Esophagus (tissue), 2 donors: ENCODE data around the gene NEMP2. TPM values are rescaled to one million over a fixed set of nuclear protein-coding genes. Genes with fewer than 3 reads are reported as not detected.
A peak's percentile ranks its signal among the peaks of the same experiment; 100 is the strongest.
"Not testable (repeated sequence)": the region's sequence is repeated elsewhere in the genome, so short reads cannot be mapped to it uniquely, and the experiment has no call there.

Experiments
- H3K27ac ChIP-seq, 2 donors: one replicate each; pipeline ENCODE4 v1.5.1; 2013; ENCODE audit warnings: low read depth in 2 of 2, mild to moderate bottlenecking in 2 of 2, inconsistent platforms in 1 of 2, low read length in 1 of 2, moderate library complexity in 1 of 2
- H3K27me3 ChIP-seq, 2 donors: one replicate each; pipeline ENCODE4 v1.6.1; 2013; ENCODE audit warnings: low read length in 2 of 2, control low read depth in 1 of 2, mild to moderate bottlenecking in 1 of 2; ENCODE audit not compliant: insufficient read depth in 2 of 2, control insufficient read depth in 1 of 2
- H3K36me3 ChIP-seq, 2 donors: one replicate each; pipeline ENCODE4 v1.6.1; 2013; ENCODE audit warnings: low read length in 1 of 2; ENCODE audit not compliant: control insufficient read depth in 2 of 2, insufficient read depth in 2 of 2
- H3K4me1 ChIP-seq, 2 donors: one replicate each; pipeline ENCODE4 v1.6.1; 2013; ENCODE audit warnings: low read length in 1 of 2; ENCODE audit not compliant: control insufficient read depth in 2 of 2, insufficient read depth in 2 of 2
- H3K4me3 ChIP-seq, 2 donors: one replicate each; pipeline ENCODE4 v1.5.1; 2013; ENCODE audit warnings: low read length in 2 of 2, mild to moderate bottlenecking in 2 of 2, low read depth in 1 of 2, moderate library complexity in 1 of 2
- H3K9me3 ChIP-seq, 2 donors: one replicate each; pipeline ENCODE4 v1.6.1; 2013; ENCODE audit warnings: mild to moderate bottlenecking in 2 of 2, low read depth in 1 of 2, low read length in 1 of 2, moderate library complexity in 1 of 2; ENCODE audit not compliant: control insufficient read depth in 2 of 2, insufficient read depth in 1 of 2
- WGBS, 2 donors: extraction: QIAGEN DNeasy Blood & Tissue Kit; methylation state at CpG; one replicate each; pipeline ENCODE4 v1.1.7; 2013; 5-methylcytosine and 5-hydroxymethylcytosine counted together
- polyA plus RNA-seq, 2 donors: library from polyadenylated mRNA; stranded (reverse); fragments of 200-250 nt; gene quantifications; one replicate each; pipeline ENCODE4 v1.2.3, GENCODE V29; 2013
- donor health status: healthy with polysubstance abuse.
- donor health status: Bipolar disorder and iron deficiency.

The NEMP2 gene
- polyA plus RNA-seq, 2 donors, result 0.61 to 1.4 TPM

GRCh38 chr2:190468354-190468753 lies 66.2 kb downstream of the NEMP2 start:
- 78 to 85% methylated on average over 1 of the region's 1 CpG for WGBS, 2 donors
- H3K27ac ChIP-seq, result peak overlapping the region; percentile 79 to 84
- not testable (repeated sequence) for H3K4me1 ChIP-seq, H3K36me3 ChIP-seq, H3K27me3 ChIP-seq, H3K9me3 ChIP-seq, H3K4me3 ChIP-seq

- no peak overlapping the region for H3K4me3 ChIP-seq
- H3K27me3 ChIP-seq, result no peaks in the 10 kb centered on the region
- peaks cover 0 to 2% of the 10 kb centered on the region in 2 donors for H3K4me1 ChIP-seq
These were observed 66.9 kb downstream of the NEMP2 start for GRCh38 chr2:190467575-190468083.

GRCh38 chr2:190466819-190467446 lies 67.6 kb downstream of the NEMP2 start:
- Histone ChIP-seq H3K27me3 (no peaks in the 10 kb centered on the region), H3K4me1 (peaks cover 0 to 2% of the 10 kb centered on the region in 2 donors), H3K9me3 (no peaks in the 10 kb centered on the region), H3K4me3 (no peak overlapping the region), H3K27ac (peak overlapping the region; percentile 71 to 82), H3K36me3 (no peaks in the 10 kb centered on the region)
- 49 to 77% methylated on average over 5 of the region's 5 CpGs for WGBS, 2 donors

More at GRCh38 chr2:190467575-190468083, 66.9 kb downstream of the NEMP2 start:
- WGBS, 2 donors, result 18 to 49% methylated on average over 5 of the region's 5 CpGs
- H3K27ac ChIP-seq, result peak overlapping the region; percentile 71 to 82
- no peaks in the 10 kb centered on the region for H3K9me3 ChIP-seq
- H3K36me3 ChIP-seq, result no peaks in the 10 kb centered on the region

GRCh38 chr2:190465060-190465459 lies 69.5 kb downstream of the NEMP2 start:
- Histone ChIP-seq H3K4me3 (no peak overlapping the region), H3K27me3 (no peaks in the 10 kb centered on the region), H3K27ac (no peak overlapping the region), H3K9me3 (no peaks in the 10 kb centered on the region), H3K36me3 (no peaks in the 10 kb centered on the region), H3K4me1 (peaks cover 0 to 4% of the 10 kb centered on the region in 2 donors)
- 52 to 74% methylated on average over 2 of the region's 2 CpGs for WGBS, 2 donors

GRCh38 chr2:190462611-190463010 lies 71.9 kb downstream of the NEMP2 start:
- 96% methylated on average over 1 of the region's 1 CpG for WGBS, 2 donors
- Histone ChIP-seq H3K27me3 (no peaks in the 10 kb centered on the region), H3K4me1 (peaks cover 0 to 4% of the 10 kb centered on the region in 2 donors), H3K4me3 (no peak overlapping the region), H3K9me3 (no peaks in the 10 kb centered on the region), H3K36me3 (no peaks in the 10 kb centered on the region), H3K27ac (no peak overlapping the region)

- no peaks in the 10 kb centered on the region for H3K9me3 ChIP-seq
- no peak overlapping the region for H3K4me3 ChIP-seq
- peaks cover 0 to 4% of the 10 kb centered on the region in 2 donors for H3K4me1 ChIP-seq
- H3K36me3 ChIP-seq, result no peaks in the 10 kb centered on the region
- WGBS, 2 donors, result 93 to 96% methylated on average over 2 of the region's 2 CpGs
- no peaks in the 10 kb centered on the region for H3K27me3 ChIP-seq
- no peak overlapping the region for H3K27ac ChIP-seq
These were observed 72.3 kb downstream of the NEMP2 start for GRCh38 chr2:190462181-190462580.

GRCh38 chr2:190460487-190460886 lies 74.0 kb downstream of the NEMP2 start:
- Histone ChIP-seq H3K9me3 (no peaks in the 10 kb centered on the region), H3K4me1 (peaks cover 0 to 4% of the 10 kb centered on the region in 2 donors), H3K36me3 (no peaks in the 10 kb centered on the region), H3K4me3 (no peak overlapping the region), H3K27ac (no peak overlapping the region), H3K27me3 (no peaks in the 10 kb centered on the region)
- WGBS, 2 donors, result 88 to 97% methylated on average over 5 of the region's 5 CpGs

- 91 to 100% methylated on average over 1 of the region's 1 CpG for WGBS, 2 donors
- Histone ChIP-seq H3K4me1 (peaks cover 0 to 4% of the 10 kb centered on the region in 2 donors), H3K36me3 (no peaks in the 10 kb centered on the region), H3K27me3 (no peaks in the 10 kb centered on the region), H3K4me3 (no peak overlapping the region), H3K9me3 (no peaks in the 10 kb centered on the region), H3K27ac (no peak overlapping the region)
These were observed 74.6 kb downstream of the NEMP2 start for GRCh38 chr2:190459881-190460280.

- Histone ChIP-seq H3K4me3 (no peak overlapping the region), H3K4me1 (peaks cover 0 to 2% of the 10 kb centered on the region in 2 donors), H3K27ac (no peak overlapping the region), H3K9me3 (no peaks in the 10 kb centered on the region), H3K36me3 (no peaks in the 10 kb centered on the region), H3K27me3 (no peaks in the 10 kb centered on the region)
- 93 to 95% methylated on average over 8 of the region's 8 CpGs for WGBS, 2 donors
These were observed 76.0 kb downstream of the NEMP2 start for GRCh38 chr2:190458352-190459107.
